CD14-positive monocyte (primary cell): ENCODE results near the gene RALGDS. TPM values are rescaled to one million over a fixed set of nuclear protein-coding genes. Genes with fewer than 3 reads are reported as not detected.
A peak's percentile ranks its signal among the peaks of the same experiment; 100 is the strongest.

ENCODE experiments used
- DNase-seq, 3 donors: peaks; one replicate each; pipeline ENCODE4 v3.0.0-alpha.2; 2011 to 2022
- H2AFZ ChIP-seq: 2 replicates; pipeline ENCODE4 v1.6.0; 2012; ENCODE audit warnings: mild to moderate bottlenecking, low read depth, low read length, inconsistent platforms; ENCODE audit not compliant: insufficient read depth, poor library complexity, severe bottlenecking
- H3K27ac ChIP-seq, 2 donors: 1 replicate in 1 of 2; 2 replicates in 1 of 2; pipeline ENCODE4 v1.5.1; 2012 to 2013; ENCODE audit warnings: low read length in 2 of 2, control low read depth in 1 of 2, inconsistent platforms in 1 of 2, low read depth in 1 of 2, mild to moderate bottlenecking in 1 of 2
- H3K27me3 ChIP-seq, 2 donors: one replicate each; pipeline versions ENCODE4 v1.6.0 to v1.6.1; 2011 to 2013; ENCODE audit warnings: low read length in 2 of 2; ENCODE audit not compliant: control insufficient read depth in 2 of 2, insufficient read depth in 2 of 2
- H3K36me3 ChIP-seq, 2 donors: replicated peaks in 1 of 2; 1 replicate in 1 of 2; 2 replicates in 1 of 2; pipeline versions ENCODE4 v1.5.1 to v1.6.1; 2012 to 2013; ENCODE audit warnings: low read length in 2 of 2, control low read depth in 1 of 2, inconsistent platforms in 1 of 2, mild to moderate bottlenecking in 1 of 2; ENCODE audit not compliant: insufficient read depth in 2 of 2, control insufficient read depth in 1 of 2
- H3K4me1 ChIP-seq, 2 donors: 1 replicate in 1 of 2; 2 replicates in 1 of 2; pipeline versions ENCODE4 v1.5.1 to v1.6.1; 2012 to 2013; ENCODE audit warnings: low read length in 2 of 2, control low read depth in 1 of 2, inconsistent platforms in 1 of 2, mild to moderate bottlenecking in 1 of 2, moderate library complexity in 1 of 2; ENCODE audit not compliant: insufficient read depth in 2 of 2, control insufficient read depth in 1 of 2
- H3K4me2 ChIP-seq: replicated peaks from 2 replicates; pipeline ENCODE3; 2012; ENCODE audit warnings: low read length, moderate library complexity, mild to moderate bottlenecking; ENCODE audit not compliant: poor library complexity, severe bottlenecking; ENCODE audit errors: extremely low read depth
- H3K4me3 ChIP-seq, 3 experiments: fragments of 200-600 bp in 1 of 3; sonication (generic) in 1 of 3; replicated peaks in 1 of 3; 1 replicate in 2 of 3; 2 replicates in 1 of 3; pipeline ENCODE4 v1.5.1; 2011 to 2013; ENCODE audit warnings: low read length in 3 of 3, mild to moderate bottlenecking in 3 of 3, control low read depth in 2 of 3, low read depth in 2 of 3, inconsistent platforms in 1 of 3, moderate library complexity in 1 of 3
- H3K79me2 ChIP-seq: 2 replicates; pipeline ENCODE4 v1.6.0; 2012; ENCODE audit warnings: mild to moderate bottlenecking, control low read depth, inconsistent platforms, low read length, moderate library complexity; ENCODE audit not compliant: insufficient read depth
- H3K9ac ChIP-seq: 2 replicates; pipeline ENCODE4 v1.6.0; 2017; ENCODE audit warnings: low read length, mild to moderate bottlenecking; ENCODE audit not compliant: insufficient read depth, poor library complexity, severe bottlenecking
- H3K9me3 ChIP-seq, 2 donors: replicated peaks in 1 of 2; 1 replicate in 1 of 2; 2 replicates in 1 of 2; pipeline versions ENCODE4 v1.5.1 to v1.6.1; 2012 to 2013; ENCODE audit warnings: low read length in 2 of 2, control low read depth in 1 of 2; ENCODE audit not compliant: control insufficient read depth in 1 of 2, insufficient read depth in 1 of 2
- H4K20me1 ChIP-seq: 2 replicates; pipeline ENCODE4 v1.6.0; 2012; ENCODE audit warnings: mild to moderate bottlenecking, low read length, control low read depth, moderate library complexity; ENCODE audit not compliant: insufficient read depth
- H3K27ac Mint-ChIP-seq, 7 donors: one replicate each; pipeline ENCODE4 v1.8.0; 2020; ENCODE audit warnings: mild to moderate bottlenecking in 7 of 7, mixed read lengths in 7 of 7, moderate library complexity in 6 of 7, inconsistent platforms in 2 of 7
- H3K27me3 Mint-ChIP-seq, 3 donors: one replicate each; pipeline ENCODE4 v1.8.0; 2021 to 2022; ENCODE audit warnings: low read depth in 3 of 3, mild to moderate bottlenecking in 3 of 3, mixed read lengths in 3 of 3, moderate library complexity in 3 of 3, inconsistent platforms in 1 of 3
- H3K36me3 Mint-ChIP-seq, 2 donors: one replicate each; pipeline ENCODE4 v1.8.0; 2020; ENCODE audit warnings: mixed read lengths in 2 of 2, inconsistent platforms in 1 of 2, mild to moderate bottlenecking in 1 of 2
- H3K4me1 Mint-ChIP-seq: one replicate; pipeline ENCODE4 v1.8.0; 2020; ENCODE audit warnings: mild to moderate bottlenecking, mixed read lengths
- H3K4me3 Mint-ChIP-seq, 2 donors: one replicate each; pipeline ENCODE4 v1.8.0; 2020; ENCODE audit warnings: mild to moderate bottlenecking in 2 of 2, mixed read lengths in 2 of 2, moderate library complexity in 1 of 2
- H3K9me3 Mint-ChIP-seq, 7 donors: one replicate each; pipeline ENCODE4 v1.8.0; 2020 to 2022; ENCODE audit warnings: mixed read lengths in 7 of 7, mild to moderate bottlenecking in 6 of 7, moderate library complexity in 6 of 7, inconsistent platforms in 2 of 7
- WGBS: methylation state at CpG from one replicate; pipeline ENCODE4 v1.1.5; 2013; ENCODE audit warnings: missing lambda C conversion rate; ENCODE audit not compliant: insufficient coverage; 5-methylcytosine and 5-hydroxymethylcytosine counted together
- intact Hi-C, 2 donors: fragments of 100-400 bp; cut with micrococcal nuclease; formaldehyde crosslinking; loops; one replicate each; pipeline versions ENCODE4 v1.15.0 to v1.15.1; 2023
- polyA plus RNA-seq, 3 donors: library from polyadenylated mRNA; depleted of rRNA in 1 of 3; unstranded in 2 of 3; stranded (reverse) in 1 of 3; fragments of 300-500 nt in 2 of 3; fragments of >200 nt in 1 of 3; fragmentation: Illumina TruSeq in 2 of 3; gene quantifications; 1 replicate in 2 of 3; 2 replicates in 1 of 3; pipeline ENCODE4 v1.2.3, GENCODE V29; 2012 to 2021
- TF ChIP-seq, protein P1 (sequence below): fragments of 200-600 bp; IDR thresholded peaks from one replicate; pipeline ENCODE4 v1.8.0; 2022; ENCODE audit warnings: antibody characterized with exemption, mild to moderate bottlenecking

RALGDS gene
- polyA plus RNA-seq, 3 donors: 3.5 to 63.8 (median 4.2) TPM

DNA sequence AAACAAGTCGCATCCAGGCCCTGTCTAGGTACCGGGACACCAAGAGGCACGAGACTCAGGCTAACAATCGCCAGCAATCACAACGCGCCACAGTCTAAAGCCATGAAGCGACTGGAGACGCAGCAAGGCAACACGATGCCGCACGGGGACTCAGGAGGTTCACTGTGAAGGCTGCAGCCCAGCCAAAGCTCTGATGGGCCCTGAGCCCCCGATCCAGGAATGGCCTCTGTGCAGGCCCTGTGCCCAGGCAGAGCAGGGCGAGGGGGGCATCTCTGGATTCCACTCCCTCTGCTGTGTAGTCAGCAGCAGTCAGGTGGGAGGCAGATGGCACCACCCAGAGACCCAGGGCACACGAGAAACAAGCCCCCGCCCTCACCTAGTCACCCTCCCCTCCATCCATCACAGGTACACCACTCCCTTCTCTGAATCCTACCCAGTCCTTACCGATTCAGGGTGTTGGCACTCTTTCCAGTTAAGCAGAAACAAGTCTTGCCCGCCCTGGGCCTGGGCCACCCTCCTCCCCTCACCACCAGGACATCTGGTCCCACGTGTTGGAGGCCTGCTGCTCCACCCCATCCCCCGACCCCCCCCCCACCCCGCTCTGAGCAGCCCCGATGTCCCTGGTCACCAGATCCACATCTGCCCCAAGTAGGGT lies 1.1 kb downstream of the RALGDS start:
- WGBS: 89% methylated on average over 15 of the region's 21 CpGs
- Histone ChIP-seq H3K4me3 (peak overlapping the region; percentile 53 to 83 (median 62)), H3K79me2 (peaks cover 14% of the 10 kb centered on the region)

DNA sequence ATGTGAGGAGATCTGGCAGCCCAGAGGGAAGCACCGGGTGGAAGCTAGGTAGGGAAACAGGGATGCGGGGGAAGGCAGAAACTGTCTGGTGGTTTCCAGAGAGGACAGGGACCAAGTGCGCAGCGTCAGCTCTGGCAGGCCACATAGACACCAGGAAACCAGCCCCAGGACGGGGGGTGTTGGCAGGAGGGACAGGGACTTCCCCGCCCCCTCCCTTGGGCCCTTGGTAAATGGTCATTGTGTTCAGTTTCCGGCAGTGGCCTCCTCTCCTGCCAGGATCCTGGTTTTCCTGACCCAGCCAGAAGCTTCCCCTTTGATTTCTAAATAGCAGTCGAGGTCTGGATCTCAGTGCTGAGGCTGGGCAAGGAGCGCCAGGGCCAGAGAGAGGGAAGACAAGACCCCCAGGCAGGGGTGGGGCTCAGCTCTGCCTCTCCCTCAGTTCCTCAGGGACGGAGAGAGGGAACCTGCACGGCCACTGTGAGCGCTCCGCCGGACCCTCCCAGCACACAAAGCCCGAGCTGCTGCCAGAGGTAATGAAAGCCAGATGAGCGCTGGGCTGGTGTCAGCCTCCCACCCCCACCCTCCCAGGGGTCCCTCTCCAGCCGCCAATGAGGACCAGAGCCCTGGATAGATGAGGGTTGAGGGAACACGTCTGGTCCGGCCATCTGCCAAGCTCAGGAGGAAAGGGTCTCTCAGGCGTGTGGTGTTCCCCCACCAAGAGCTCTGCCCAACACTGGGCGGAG lies 1.8 kb downstream of the RALGDS start:
- no peak overlapping the region for H3K9ac ChIP-seq
- 74% methylated on average over 14 of the region's 21 CpGs for WGBS
- peaks cover 14% of the 10 kb centered on the region for H3K79me2 ChIP-seq
- intact Hi-C loops: no loop called here
- H3K4me3 Mint-ChIP-seq: peak overlapping the region; percentile 85 to 87
- no peaks in the 10 kb centered on the region for H3K27me3 ChIP-seq
- H3K27ac ChIP-seq: no peak overlapping the region
- peaks cover 63 to 80% of the 10 kb centered on the region in 2 donors for H3K4me1 ChIP-seq
- H4K20me1 ChIP-seq: peaks cover 21% of the 10 kb centered on the region
- peaks cover 6 to 23% of the 10 kb centered on the region in 2 donors for H3K36me3 Mint-ChIP-seq
- TF ChIP-seq, protein P1, sequence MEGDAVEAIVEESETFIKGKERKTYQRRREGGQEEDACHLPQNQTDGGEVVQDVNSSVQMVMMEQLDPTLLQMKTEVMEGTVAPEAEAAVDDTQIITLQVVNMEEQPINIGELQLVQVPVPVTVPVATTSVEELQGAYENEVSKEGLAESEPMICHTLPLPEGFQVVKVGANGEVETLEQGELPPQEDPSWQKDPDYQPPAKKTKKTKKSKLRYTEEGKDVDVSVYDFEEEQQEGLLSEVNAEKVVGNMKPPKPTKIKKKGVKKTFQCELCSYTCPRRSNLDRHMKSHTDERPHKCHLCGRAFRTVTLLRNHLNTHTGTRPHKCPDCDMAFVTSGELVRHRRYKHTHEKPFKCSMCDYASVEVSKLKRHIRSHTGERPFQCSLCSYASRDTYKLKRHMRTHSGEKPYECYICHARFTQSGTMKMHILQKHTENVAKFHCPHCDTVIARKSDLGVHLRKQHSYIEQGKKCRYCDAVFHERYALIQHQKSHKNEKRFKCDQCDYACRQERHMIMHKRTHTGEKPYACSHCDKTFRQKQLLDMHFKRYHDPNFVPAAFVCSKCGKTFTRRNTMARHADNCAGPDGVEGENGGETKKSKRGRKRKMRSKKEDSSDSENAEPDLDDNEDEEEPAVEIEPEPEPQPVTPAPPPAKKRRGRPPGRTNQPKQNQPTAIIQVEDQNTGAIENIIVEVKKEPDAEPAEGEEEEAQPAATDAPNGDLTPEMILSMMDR: no peak
- H3K27ac Mint-ChIP-seq: peak overlapping the region in 4 of 7 donors; percentile 57 to 94 (median 82)
- H3K9me3 ChIP-seq: no peaks in the 10 kb centered on the region
- peak overlapping the region in 1 of 3 experiments; percentile 83 for H3K4me3 ChIP-seq
- H3K27me3 Mint-ChIP-seq: peaks cover 8 to 9% (median 8%) of the 10 kb centered on the region in 3 donors
- no peaks in the 10 kb centered on the region for H3K9me3 Mint-ChIP-seq
- peaks cover 78% of the 10 kb centered on the region for H3K4me1 Mint-ChIP-seq
- H3K4me2 ChIP-seq: peak overlapping the region; percentile 94
- no peak for DNase-seq
- no peaks in the 10 kb centered on the region for H3K36me3 ChIP-seq
- H2AFZ ChIP-seq: no peak overlapping the region

More for the DNA sequence above, 1.1 kb downstream of the RALGDS start:
- Mint-ChIP-seq H3K36me3 (peaks cover 6 to 22% of the 10 kb centered on the region in 2 donors), H3K9me3 (no peaks in the 10 kb centered on the region), H3K4me3 (peak overlapping the region; percentile 85 to 87), H3K27ac (peak overlapping the region; percentile 42 to 94 (median 88)), H3K27me3 (peaks cover 5 to 9% (median 8%) of the 10 kb centered on the region in 3 donors), H3K4me1 (peaks cover 78% of the 10 kb centered on the region)
- no peak overlapping the region for H2AFZ ChIP-seq
- DNase-seq: no peak
- H3K9ac ChIP-seq: peak overlapping the region; percentile 89
- intact Hi-C loops: no loop called here
- peaks cover 63 to 80% of the 10 kb centered on the region in 2 donors for H3K4me1 ChIP-seq
- peak overlapping the region; percentile 94 for H3K4me2 ChIP-seq
- peaks cover 21% of the 10 kb centered on the region for H4K20me1 ChIP-seq
- H3K27ac ChIP-seq: peak overlapping the region; percentile 83 to 86
- H3K9me3 ChIP-seq: no peaks in the 10 kb centered on the region
- no peaks in the 10 kb centered on the region for H3K36me3 ChIP-seq
- no peaks in the 10 kb centered on the region for H3K27me3 ChIP-seq
- TF ChIP-seq, protein P1: no peak
